BLaER1 treated with 17β-estradiol and CSF1 and Interleukin-3, amounts not matched to agents 10 nM and 100 nM (cell line): Measurements from ENCODE around the gene NUP62.
A peak's percentile ranks its signal among the peaks of the same experiment; 100 is the strongest.

ENCODE experiments used
- H3K27ac ChIP-seq, 11 experiments: shearing (Covaris generic); formaldehyde crosslinking; 2 replicates each; pipeline ENCODE4 v1.8.1; 2022
- H3K27me3 ChIP-seq, 11 experiments: shearing (Covaris generic); formaldehyde crosslinking; 2 replicates each; pipeline ENCODE4 v1.8.1; 2022
- H3K36me3 ChIP-seq, 11 experiments: shearing (Covaris generic); formaldehyde crosslinking; 2 replicates each; pipeline ENCODE4 v1.8.1; 2022
- H3K4me1 ChIP-seq, 10 experiments: shearing (Covaris generic); formaldehyde crosslinking; 2 replicates each; pipeline ENCODE4 v1.8.1; 2022
- H3K4me2 ChIP-seq, 11 experiments: shearing (Covaris generic); formaldehyde crosslinking; 2 replicates each; pipeline ENCODE4 v1.8.1; 2022
- H3K4me3 ChIP-seq, 10 experiments: shearing (Covaris generic); formaldehyde crosslinking; 2 replicates each; pipeline ENCODE4 v1.8.1; 2022
- H3K9ac ChIP-seq, 11 experiments: shearing (Covaris generic); formaldehyde crosslinking; 2 replicates each; pipeline ENCODE4 v1.8.1; 2022
- H3K9me3 ChIP-seq, 11 experiments: shearing (Covaris generic); formaldehyde crosslinking; replicated peaks in 1 of 11; 2 replicates each; pipeline ENCODE4 v1.8.1; 2022
- H4K20me1 ChIP-seq, 11 experiments: shearing (Covaris generic); formaldehyde crosslinking; 2 replicates each; pipeline ENCODE4 v1.8.1; 2022
- Cebpa-rat ChIP-seq, 11 experiments: shearing (Covaris generic); IDR thresholded peaks; 2 replicates each; pipeline ENCODE4 v1.8.1; 2022

The NUP62 gene

DNA sequence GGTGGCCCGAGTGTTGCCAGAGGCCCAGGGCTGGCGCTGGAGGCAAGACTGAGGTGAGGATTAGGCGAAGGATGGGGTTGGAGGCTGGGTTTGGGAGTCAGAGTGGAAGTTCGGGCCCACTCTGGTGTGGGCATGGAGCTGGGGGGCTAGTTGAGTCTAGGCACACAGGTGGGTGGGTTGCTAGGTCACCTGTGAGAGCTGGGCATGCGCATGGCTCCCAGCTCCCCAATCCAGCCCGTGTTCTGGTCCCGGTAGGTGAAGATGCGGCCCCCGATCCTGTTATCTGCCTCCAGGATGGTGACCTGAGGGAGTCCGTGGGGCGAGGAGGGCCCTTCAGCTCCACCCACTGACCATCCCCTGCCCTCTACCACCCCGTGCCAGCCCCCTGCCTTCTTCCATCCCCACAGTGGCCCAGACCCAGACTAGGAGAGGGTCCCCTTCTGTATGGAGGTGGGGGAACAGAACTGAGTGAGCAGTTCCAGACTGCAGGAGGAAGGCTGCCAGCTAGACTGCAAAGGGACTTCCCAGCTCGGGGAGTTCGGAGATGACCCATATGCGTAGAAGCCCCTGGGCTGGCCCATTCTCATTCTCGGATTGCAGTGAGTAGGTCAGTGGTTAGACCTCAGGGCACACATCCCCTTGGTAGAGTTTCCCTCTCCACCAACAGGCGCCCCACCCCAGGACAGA is 34.3 kb downstream of the NUP62 start:
- Histone ChIP-seq H3K27ac (peak overlapping the region in 5 of 11 experiments; percentile 31 to 93 (median 86); a peak in 2 of 22 replicates), H3K9ac (peak overlapping the region in 5 of 11 experiments; percentile 30 to 84 (median 76); a peak in 6 of 22 replicates), H3K4me3 (peak overlapping the region in 3 of 10 experiments; percentile 50 to 60 (median 59); a peak in 7 of 20 replicates), H3K9me3 (peaks cover 0 to 1% (median 0%) of the 10 kb centered on the region in 11 experiments; a peak in 2 of 22 replicates), H3K4me1 (peaks cover 46 to 80% (median 69%) of the 10 kb centered on the region in 10 experiments), H4K20me1 (peaks cover 0 to 17% (median 0%) of the 10 kb centered on the region in 11 experiments; a peak in 9 of 22 replicates), H3K27me3 (peaks cover 0 to 9% (median 0%) of the 10 kb centered on the region in 11 experiments; a peak in 6 of 22 replicates), H3K4me2 (peak overlapping the region; percentile 79 to 100 (median 98); a peak in 21 of 22 replicates), H3K36me3 (peaks cover 0 to 23% (median 0%) of the 10 kb centered on the region in 11 experiments; a peak in 4 of 22 replicates)
- TF ChIP-seq Cebpa-rat (IDR thresholded peaks at IDR 0.05), result no peak

DNA sequence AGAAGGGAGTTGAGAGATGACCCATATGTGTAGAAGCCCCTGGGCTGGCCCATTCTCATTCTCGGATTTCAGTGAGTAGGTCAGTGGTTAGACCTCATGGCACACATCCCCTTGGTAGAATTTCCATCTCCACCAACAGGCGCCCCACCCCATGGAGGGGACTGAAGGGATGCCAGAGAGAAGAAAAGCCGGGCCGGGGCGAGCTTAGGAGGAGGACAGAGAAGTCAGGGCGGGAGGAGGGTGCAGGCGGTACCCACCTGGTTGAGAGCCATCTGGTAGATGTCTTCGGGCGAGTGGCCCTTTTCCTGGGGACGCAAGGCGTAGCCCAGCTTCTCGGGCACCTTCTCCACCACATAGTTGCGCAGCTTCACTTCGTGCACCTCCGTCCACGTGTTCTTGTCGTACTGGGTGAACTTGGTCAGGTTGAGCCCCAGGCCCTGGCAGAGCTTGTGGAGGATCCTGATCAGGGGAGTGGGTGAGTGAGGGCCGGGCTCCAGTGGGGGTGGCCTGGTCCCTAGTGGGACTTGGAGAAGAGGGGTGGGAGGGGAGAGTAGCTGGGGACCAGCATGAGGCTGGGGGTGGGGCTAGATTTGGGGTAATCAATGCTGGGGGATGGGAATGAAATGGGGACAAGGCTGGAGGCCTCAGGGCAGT is 35.2 kb downstream of the NUP62 start:
- no peak for TF ChIP-seq Cebpa-rat (IDR thresholded peaks at IDR 0.05)
- H3K4me2 ChIP-seq, result peak overlapping the region in 4 of 11 experiments; percentile 7 to 100 (median 64); a peak in 6 of 22 replicates
- 0 out of 20 replicates have a peak overlapping the region, but pooled peaks of 1 of the 10 experiments have one; percentile 29 for H3K4me3 ChIP-seq
- H3K27me3 ChIP-seq, result peaks cover 0 to 14% (median 0%) of the 10 kb centered on the region in 11 experiments; a peak in 6 of 22 replicates
- H3K4me1 ChIP-seq, result peaks cover 44 to 86% (median 72%) of the 10 kb centered on the region in 10 experiments
- H3K27ac ChIP-seq, result no peak overlapping the region
- peaks cover 0 to 7% (median 0%) of the 10 kb centered on the region in 11 experiments; a peak in 2 of 22 replicates for H3K9me3 ChIP-seq
- H3K9ac ChIP-seq, result peak overlapping the region in 2 of 11 experiments; percentile 29 to 82; a peak in 1 of 22 replicates
- H4K20me1 ChIP-seq, result peaks cover 0 to 25% (median 7%) of the 10 kb centered on the region in 11 experiments; a peak in 11 of 22 replicates
- peaks cover 0 to 32% (median 0%) of the 10 kb centered on the region in 11 experiments; a peak in 5 of 22 replicates for H3K36me3 ChIP-seq

DNA sequence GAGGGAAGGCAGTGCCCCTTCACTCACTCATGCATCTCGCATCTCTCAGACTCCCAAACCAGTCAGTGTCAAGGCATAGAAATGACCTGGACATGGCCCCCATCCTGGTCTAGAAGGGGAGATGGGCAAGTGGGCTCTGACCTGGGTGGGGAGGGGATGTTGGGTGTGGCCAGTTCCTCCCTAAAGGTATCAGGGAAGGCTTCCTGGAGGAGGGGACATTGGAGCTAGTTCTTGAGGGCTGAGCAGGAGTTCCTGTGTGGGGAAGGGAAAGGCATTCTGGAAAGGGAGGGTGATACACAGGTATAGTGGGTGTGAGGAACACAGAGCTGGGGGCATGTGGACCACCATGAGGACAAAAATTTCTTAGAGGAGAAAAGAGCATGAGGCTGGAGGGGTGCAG is 36.6 kb downstream of the NUP62 start:
- Histone ChIP-seq H3K27me3 (peaks cover 0 to 14% (median 0%) of the 10 kb centered on the region in 11 experiments; a peak in 6 of 22 replicates), H3K4me3 (no peak overlapping the region), H3K4me1 (peaks cover 31 to 75% (median 61%) of the 10 kb centered on the region in 10 experiments), H3K27ac (no peak overlapping the region), H4K20me1 (peaks cover 0 to 35% (median 7%) of the 10 kb centered on the region in 11 experiments; a peak in 11 of 22 replicates), H3K9me3 (peaks cover 0 to 7% (median 0%) of the 10 kb centered on the region in 11 experiments; a peak in 2 of 22 replicates), H3K4me2 (peak overlapping the region in 3 of 11 experiments; percentile 41 to 100 (median 88); a peak in 5 of 22 replicates), H3K9ac (peak overlapping the region in 1 of 11 experiments; percentile 35; a peak in 1 of 22 replicates), H3K36me3 (peaks cover 0 to 39% (median 0%) of the 10 kb centered on the region in 11 experiments; a peak in 5 of 22 replicates)
- no peak for TF ChIP-seq Cebpa-rat (IDR thresholded peaks at IDR 0.05)

DNA sequence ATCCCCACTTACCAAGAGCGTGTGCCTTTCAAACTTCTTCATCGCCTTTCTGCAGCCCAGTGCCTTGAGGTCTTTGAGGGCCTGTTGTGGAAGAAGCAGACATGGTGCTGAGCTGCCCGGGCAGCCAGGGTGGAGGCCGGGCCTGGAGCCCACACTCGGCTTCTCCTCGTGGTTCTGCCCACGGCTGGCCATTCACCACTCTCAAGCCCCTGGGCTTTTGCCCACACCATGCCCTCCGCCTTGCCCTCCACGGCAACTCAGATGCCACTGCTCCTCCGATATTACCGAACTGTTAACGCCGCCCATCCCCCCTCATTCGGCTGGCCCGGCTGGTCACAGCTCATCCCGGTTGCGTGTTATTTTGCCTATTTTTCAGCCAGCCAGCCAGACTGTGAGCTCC is 37.9 kb downstream of the NUP62 start:
- Histone ChIP-seq H3K4me1 (peaks cover 27 to 74% (median 56%) of the 10 kb centered on the region in 10 experiments), H3K9ac (peak overlapping the region in 4 of 11 experiments; percentile 23 to 63 (median 41); a peak in 6 of 22 replicates), H3K27me3 (peaks cover 0 to 14% (median 0%) of the 10 kb centered on the region in 11 experiments; a peak in 6 of 22 replicates), H3K9me3 (peaks cover 0 to 7% (median 0%) of the 10 kb centered on the region in 11 experiments; a peak in 2 of 22 replicates), H3K27ac (peak overlapping the region in 2 of 11 experiments; percentile 27 to 42; a peak in 2 of 22 replicates), H3K4me2 (peak overlapping the region in 9 of 11 experiments; percentile 1 to 65 (median 44); a peak in 12 of 22 replicates), H3K4me3 (no peak overlapping the region), H3K36me3 (peaks cover 0 to 48% (median 0%) of the 10 kb centered on the region in 11 experiments; a peak in 6 of 22 replicates), H4K20me1 (peaks cover 0 to 44% (median 0%) of the 10 kb centered on the region in 11 experiments; a peak in 9 of 22 replicates)
- TF ChIP-seq Cebpa-rat (IDR thresholded peaks at IDR 0.05), result no peak

DNA sequence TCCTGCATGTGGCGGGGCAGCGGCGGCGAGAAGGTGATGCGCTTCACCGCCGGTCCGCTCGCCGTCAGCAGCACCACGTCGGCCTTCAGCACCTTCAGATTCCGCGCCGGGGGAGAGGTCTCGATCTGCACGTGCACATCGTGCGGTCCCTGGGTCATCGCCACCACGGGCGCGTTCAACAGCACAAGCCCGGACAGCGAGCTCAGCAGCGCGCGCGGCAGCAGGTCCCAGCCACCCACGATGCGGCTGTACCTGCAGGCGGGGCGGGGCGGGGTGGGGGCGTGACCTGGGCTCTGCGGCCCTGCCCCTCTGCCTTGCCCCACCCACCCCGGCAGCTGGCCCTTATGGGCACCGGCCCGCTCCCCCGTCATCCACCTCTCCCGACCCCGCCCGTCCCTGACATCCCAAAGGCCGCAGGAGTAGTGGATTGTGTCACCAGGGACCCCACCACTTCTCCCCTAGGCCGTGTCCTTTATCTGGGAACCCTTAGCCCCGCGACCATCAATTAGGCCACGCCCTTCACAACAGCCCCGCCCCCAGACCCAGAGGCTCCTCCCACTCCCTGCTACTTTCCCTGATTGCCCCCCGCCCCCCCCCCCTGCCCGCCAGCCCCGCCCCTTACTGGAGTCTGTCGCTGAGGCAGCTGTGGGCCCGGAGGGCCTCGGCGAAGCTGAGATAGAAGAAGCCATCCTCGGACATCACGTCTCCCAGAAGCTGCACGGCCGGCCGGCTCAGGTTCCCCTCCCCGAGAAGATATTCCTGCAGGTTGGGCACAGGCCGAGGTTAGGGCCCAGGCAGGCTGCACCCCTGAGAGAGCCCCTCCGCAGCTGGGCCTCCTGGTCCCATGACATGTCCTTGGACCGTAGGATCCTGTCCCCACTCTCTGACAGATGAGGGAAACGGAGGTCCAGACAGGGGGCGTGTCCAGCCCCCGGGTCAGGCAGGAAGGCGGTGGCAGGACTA is 38.7 kb downstream of the NUP62 start:
- Histone ChIP-seq H3K9me3 (peaks cover 0 to 7% (median 0%) of the 10 kb centered on the region in 11 experiments; a peak in 2 of 22 replicates), H3K9ac (peak overlapping the region in 7 of 11 experiments; percentile 26 to 63 (median 49); a peak in 9 of 22 replicates), H3K4me1 (peaks cover 20 to 68% (median 54%) of the 10 kb centered on the region in 10 experiments), H4K20me1 (peaks cover 0 to 44% (median 0%) of the 10 kb centered on the region in 11 experiments; a peak in 9 of 22 replicates), H3K27ac (peak overlapping the region in 5 of 11 experiments; percentile 9 to 42 (median 25); a peak in 5 of 22 replicates), H3K36me3 (peaks cover 0 to 55% (median 1%) of the 10 kb centered on the region in 11 experiments; a peak in 9 of 22 replicates), H3K4me3 (peak overlapping the region; percentile 19 to 58 (median 44); a peak in 14 of 20 replicates), H3K27me3 (peaks cover 0 to 14% (median 0%) of the 10 kb centered on the region in 11 experiments; a peak in 6 of 22 replicates), H3K4me2 (peak overlapping the region; percentile 72 to 97 (median 83))
- TF ChIP-seq Cebpa-rat (IDR thresholded peaks at IDR 0.05), result no peak

DNA sequence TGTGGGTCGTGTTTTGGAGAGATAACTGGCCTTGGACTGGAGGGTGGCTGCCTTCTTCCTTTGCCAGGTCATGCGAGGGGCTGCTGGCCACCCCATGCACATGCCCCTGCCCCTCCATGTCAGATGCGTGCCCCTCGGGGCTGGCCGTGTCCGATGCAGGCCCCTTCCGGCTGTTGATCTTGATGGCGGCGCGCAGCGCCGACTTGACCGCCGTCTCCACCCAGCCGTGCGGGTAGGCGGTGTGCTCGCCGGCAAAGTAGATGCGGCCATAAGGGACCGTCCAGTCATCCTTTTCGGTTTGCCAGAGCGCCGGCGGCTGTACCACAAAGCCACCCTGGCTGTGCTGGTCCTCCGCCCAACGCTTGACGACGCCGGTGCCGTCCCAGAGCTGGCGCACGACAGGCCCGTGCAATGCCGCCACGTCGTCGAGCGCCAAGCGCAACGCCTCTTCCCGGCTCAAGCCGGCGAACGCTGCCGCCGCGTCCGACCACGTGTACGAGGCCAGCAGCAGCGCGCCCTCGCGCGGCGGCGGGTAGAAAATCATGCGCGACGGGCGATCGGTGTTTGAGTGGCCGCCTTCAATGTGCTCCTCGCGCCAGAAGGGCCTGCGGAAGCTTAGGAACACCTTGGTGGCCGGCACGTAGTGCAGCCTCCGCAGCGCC is 39.5 kb downstream of the NUP62 start:
- peak overlapping the region in 6 of 11 experiments; percentile 26 to 58 (median 51); a peak in 6 of 22 replicates for H3K9ac ChIP-seq
- H3K4me3 ChIP-seq, result peak overlapping the region; percentile 19 to 58 (median 44); a peak in 14 of 20 replicates
- peaks cover 0 to 44% (median 0%) of the 10 kb centered on the region in 11 experiments; a peak in 9 of 22 replicates for H4K20me1 ChIP-seq
- H3K27me3 ChIP-seq, result peaks cover 0 to 14% (median 0%) of the 10 kb centered on the region in 11 experiments; a peak in 6 of 22 replicates
- peaks cover 0 to 63% (median 8%) of the 10 kb centered on the region in 11 experiments; a peak in 11 of 22 replicates for H3K36me3 ChIP-seq
- H3K9me3 ChIP-seq, result peaks cover 0 to 7% (median 0%) of the 10 kb centered on the region in 11 experiments; a peak in 2 of 22 replicates
- no peak for TF ChIP-seq Cebpa-rat (IDR thresholded peaks at IDR 0.05)
- peak overlapping the region; percentile 72 to 97 (median 83) for H3K4me2 ChIP-seq
- peaks cover 15 to 61% (median 50%) of the 10 kb centered on the region in 10 experiments for H3K4me1 ChIP-seq
- H3K27ac ChIP-seq, result peak overlapping the region in 5 of 11 experiments; percentile 9 to 29 (median 25); a peak in 3 of 22 replicates
